ENCODE measurements around the gene IGFBP7. TPM values are rescaled to one million over a fixed set of nuclear protein-coding genes. Genes with fewer than 3 reads are reported as not detected.

The IGFBP7 gene
- total and polyA plus RNA-seq, 4 donors = 60.5 to 216 (median 205) TPM

GRCh38 chr4:57073559-57073958 lies 36.6 kb downstream of the IGFBP7 start:
- Histone ChIP-seq H3K4me1 (ENCODE audit: control insufficient read depth in 4 of 4, insufficient read depth in 4 of 4, low read length in 3 of 4) (no peaks in the 10 kb centered on the region), H3K4me3 (ENCODE audit: low read depth in 1 of 3, low read length in 3 of 3) (no peak overlapping the region), H3K9ac (ENCODE audit: low read depth in 1 of 2, low read length in 2 of 2) (no peak overlapping the region), H3K9me3 (ENCODE audit: control insufficient read depth in 4 of 4, low read length in 3 of 4) (no peaks in the 10 kb centered on the region), H3K27ac (ENCODE audit: low read depth in 1 of 2, low read length in 2 of 2) (no peak overlapping the region), H3K36me3 (ENCODE audit: control insufficient read depth in 4 of 4, insufficient read depth in 3 of 4, low read depth in 1 of 4, low read length in 3 of 4) (no peaks in the 10 kb centered on the region), H3K27me3 (ENCODE audit: control insufficient read depth in 4 of 4, insufficient read depth in 4 of 4, low read length in 3 of 4) (no peaks in the 10 kb centered on the region)
- no peak for TF ChIP-seq YY1 (IDR thresholded peaks at IDR 0.05)
- TF ChIP-seq ZBTB33 (IDR thresholded peaks at IDR 0.05) = no peak
- no peak for TF ChIP-seq FOXA1 (IDR thresholded peaks at IDR 0.05)
- no peak for TF ChIP-seq CTCF (IDR thresholded peaks at IDR 0.05; ENCODE audit: low read depth, low read length, missing input control)
- no peak for TF ChIP-seq GABPA (IDR thresholded peaks at IDR 0.05 in 1 of 2, conservative IDR thresholded peaks at IDR 0.05 in 1 of 2)
- no peak for TF ChIP-seq MAX (IDR thresholded peaks at IDR 0.05)
- no peak for TF ChIP-seq FOXA2 (IDR thresholded peaks at IDR 0.05)
- no peak for TF ChIP-seq REST (IDR thresholded peaks at IDR 0.05)
- no peak for TF ChIP-seq TAF1 (conservative IDR thresholded peaks at IDR 0.05)
- TF ChIP-seq SP1 (IDR thresholded peaks at IDR 0.05) = no peak
- TF ChIP-seq HNF4A (conservative IDR thresholded peaks at IDR 0.05) = no peak
- no peak for TF ChIP-seq RXRA (IDR thresholded peaks at IDR 0.05)
- TF ChIP-seq NR2F2 (IDR thresholded peaks at IDR 0.05) = no peak
- no peak for TF ChIP-seq HNF4G (IDR thresholded peaks at IDR 0.05)
- TF ChIP-seq ATF3 (IDR thresholded peaks at IDR 0.05) = no peak
- TF ChIP-seq EGR1 (IDR thresholded peaks at IDR 0.05; ENCODE audit: low read depth in 2 of 2) = no peak
- no peak for TF ChIP-seq RAD21 (IDR thresholded peaks at IDR 0.05)
- TF ChIP-seq JUND (IDR thresholded peaks at IDR 0.05) = no peak
- no peak for DNase-seq (ENCODE audit: low spot score)
- WGBS = 89% methylated on average over 5 of the region's 5 CpGs

Data from liver (tissue), 9 donors.